Smooth muscle cell (in vitro differentiated cells): ENCODE results near the gene ENTHD1. TPM values are rescaled to one million over a fixed set of nuclear protein-coding genes. Genes with fewer than 3 reads are reported as not detected.

Source experiments
- DNase-seq: peaks from one replicate; lab custom pipeline; 2025; ENCODE audit not compliant: unreplicated experiment; lab: John Stamatoyannopoulos, UW
- H2AFZ ChIP-seq: fragments of 200-600 bp; sonication (generic); 2 replicates; pipeline ENCODE4 v1.6.0; 2016; ENCODE audit warnings: antibody characterized with exemption, low read depth, mild to moderate bottlenecking
- H3F3A ChIP-seq: fragments of 200-600 bp; sonication (generic); 2 replicates; pipeline ENCODE4 v1.6.0; 2017; ENCODE audit warnings: antibody characterized with exemption, low read depth
- H3K27ac ChIP-seq: fragments of 200-600 bp; sonication (generic); 2 replicates; pipeline ENCODE4 v1.5.1; 2016; ENCODE audit warnings: low read depth, mild to moderate bottlenecking
- H3K27me3 ChIP-seq: fragments of 200-600 bp; sonication (generic); 2 replicates; pipeline ENCODE4 v1.6.1; 2016; ENCODE audit warnings: low read depth, mild to moderate bottlenecking
- H3K36me3 ChIP-seq: fragments of 200-600 bp; sonication (generic); 2 replicates; pipeline ENCODE4 v1.5.1; 2016; ENCODE audit warnings: low read depth
- H3K4me1 ChIP-seq: fragments of 200-600 bp; sonication (generic); 2 replicates; pipeline ENCODE4 v1.5.1; 2016; ENCODE audit warnings: low read depth
- H3K4me2 ChIP-seq: fragments of 200-600 bp; sonication (generic); 2 replicates; pipeline ENCODE4 v1.6.0; 2016; ENCODE audit warnings: mild to moderate bottlenecking
- H3K4me3 ChIP-seq: fragments of 200-600 bp; sonication (generic); 2 replicates; pipeline ENCODE4 v1.5.1; 2016; ENCODE audit warnings: mild to moderate bottlenecking
- H3K79me2 ChIP-seq: fragments of 200-600 bp; sonication (generic); 2 replicates; pipeline ENCODE4 v1.6.0; 2016; ENCODE audit warnings: low read depth, mild to moderate bottlenecking
- H3K9ac ChIP-seq: fragments of 200-600 bp; sonication (generic); 2 replicates; pipeline ENCODE4 v1.6.0; 2016; ENCODE audit warnings: low read depth
- H3K9me3 ChIP-seq: fragments of 200-600 bp; sonication (generic); replicated peaks from 2 replicates; pipeline ENCODE4 v1.5.1; 2016; ENCODE audit warnings: low read depth
- H4K20me1 ChIP-seq: fragments of 200-600 bp; sonication (generic); 2 replicates; pipeline ENCODE4 v1.6.0; 2016; ENCODE audit warnings: low read depth
- CTCF ChIP-seq: fragments of 200-600 bp; sonication (generic); IDR thresholded peaks from 2 replicates; pipeline ENCODE4 v1.5.1; 2017; ENCODE audit warnings: borderline replicate concordance, mild to moderate bottlenecking, antibody characterized with exemption; ENCODE audit not compliant: insufficient read depth, poor library complexity, severe bottlenecking
- WGBS: methylation state at CpG from one replicate; pipeline ENCODE4 v1.1.7; 2016; ENCODE audit warnings: low lambda C conversion rate; 5-methylcytosine and 5-hydroxymethylcytosine counted together
- polyA plus RNA-seq: library from polyadenylated mRNA; unstranded; fragments of >200 nt; fragmentation: Nextera tagmentation; extraction: Ambion mirVana; gene quantifications from 2 replicates; pipeline ENCODE4 v1.2.1, GENCODE V29; 2016
- total RNA-seq: library from RNA; depleted of rRNA; stranded (reverse); fragments of >200 nt; gene quantifications from 2 replicates; pipeline ENCODE4 v1.2.3, GENCODE V29; 2014

Gene ENTHD1
- total and polyA plus RNA-seq, 2 experiments from 2014 or later: not detected

GRCh38 chr22:39706376-39707140, 187.0 kb downstream of the ENTHD1 start:
- H3K4me1 ChIP-seq: peaks cover 9% of the 10 kb centered on the region
- no peak for DNase-seq
- no peak overlapping the region for H3K9ac ChIP-seq
- WGBS: 70% methylated on average over 27 of the region's 27 CpGs
- no peaks in the 10 kb centered on the region for H3K79me2 ChIP-seq
- no peaks in the 10 kb centered on the region for H3F3A ChIP-seq
- H3K9me3 ChIP-seq: no peaks in the 10 kb centered on the region
- no peak overlapping the region for H2AFZ ChIP-seq
- H3K27ac ChIP-seq: no peak overlapping the region
- TF ChIP-seq CTCF: no peak
- no peaks in the 10 kb centered on the region for H4K20me1 ChIP-seq
- H3K4me3 ChIP-seq: no peak overlapping the region
- H3K27me3 ChIP-seq: peaks cover 8% of the 10 kb centered on the region
- H3K36me3 ChIP-seq: no peaks in the 10 kb centered on the region
- no peak overlapping the region for H3K4me2 ChIP-seq

- Histone ChIP-seq H3K36me3 (no peaks in the 10 kb centered on the region), H3K79me2 (no peaks in the 10 kb centered on the region), H2AFZ (no peak overlapping the region), H3F3A (no peaks in the 10 kb centered on the region), H3K4me1 (peaks cover 9% of the 10 kb centered on the region), H3K9me3 (no peaks in the 10 kb centered on the region), H3K4me2 (no peak overlapping the region), H3K4me3 (no peak overlapping the region), H3K27me3 (peaks cover 6% of the 10 kb centered on the region), H3K9ac (no peak overlapping the region), H3K27ac (no peak overlapping the region), H4K20me1 (no peaks in the 10 kb centered on the region)
- no peak for DNase-seq
- WGBS: 96% methylated on average over 12 of the region's 12 CpGs
- TF ChIP-seq CTCF: no peak
Measured at GRCh38 chr22:39705386-39705785, 188.2 kb downstream of the ENTHD1 start.

- TF ChIP-seq CTCF: no peak
- Histone ChIP-seq H3K4me1 (peaks cover 9% of the 10 kb centered on the region), H3K4me3 (no peak overlapping the region), H4K20me1 (no peaks in the 10 kb centered on the region), H2AFZ (no peak overlapping the region), H3K9ac (no peak overlapping the region), H3K79me2 (no peaks in the 10 kb centered on the region), H3K27me3 (no peaks in the 10 kb centered on the region), H3K27ac (no peak overlapping the region), H3F3A (no peaks in the 10 kb centered on the region), H3K4me2 (no peak overlapping the region), H3K36me3 (no peaks in the 10 kb centered on the region), H3K9me3 (no peaks in the 10 kb centered on the region)
- no peak for DNase-seq
- WGBS: 85% methylated on average over 13 of the region's 17 CpGs
Measured at GRCh38 chr22:39703928-39704639, 189.5 kb downstream of the ENTHD1 start.
